ENCODE data around the gene ATF6B. TPM values are rescaled to one million over a fixed set of nuclear protein-coding genes. Genes with fewer than 3 reads are reported as not detected.
A peak's percentile ranks its signal among the peaks of the same experiment; 100 is the strongest.

The ATF6B gene
- total and polyA plus RNA-seq, 2 experiments from 2014 or later, result 24.9 to 26.1 TPM

- Mint-ChIP-seq H3K9me3 (no peaks in the 10 kb centered on the region), H3K27me3 (ENCODE audit: insufficient read depth, low read depth, poor library complexity) (peaks cover 28% of the 10 kb centered on the region), H3K36me3 (ENCODE audit: low read depth) (no peaks in the 10 kb centered on the region), H3K4me1 (peaks cover 6% of the 10 kb centered on the region), H3K4me3 (no peak overlapping the region), H3K27ac (peak overlapping the region; percentile 18; the same call in 1 of the 2 replicates)
- H3F3A ChIP-seq (replicated peaks; ENCODE audit: low read depth), result no peaks in the 10 kb centered on the region
- no peaks in the 10 kb centered on the region for H3K79me2 ChIP-seq (replicated peaks; ENCODE audit: insufficient read depth)
- no peak overlapping the region for H3K27ac ChIP-seq (ENCODE audit: low read depth)
- no peak overlapping the region for H3K4me2 ChIP-seq
- H3K27me3 ChIP-seq (ENCODE audit: insufficient read depth), result peaks cover 29% of the 10 kb centered on the region
- no peaks in the 10 kb centered on the region; the same call in 1 of the 2 replicates for H3K4me1 ChIP-seq (ENCODE audit: insufficient read depth)
- ATAC-seq (no peak), DNase-seq (ENCODE audit: low spot score) (no peak)
- no peak overlapping the region for H3K4me3 ChIP-seq
- H2AFZ ChIP-seq, result no peak overlapping the region
- no peaks in the 10 kb centered on the region for H3K9me2 ChIP-seq (ENCODE audit: insufficient read depth)
- H4K20me1 ChIP-seq (replicated peaks; ENCODE audit: insufficient read depth), result no peaks in the 10 kb centered on the region
- no peaks in the 10 kb centered on the region for H3K36me3 ChIP-seq (ENCODE audit: insufficient read depth)
- no peak for TF ChIP-seq REST (IDR thresholded peaks at IDR 0.05; ENCODE audit: unreplicated experiment)
- TF ChIP-seq ETS1 (IDR thresholded peaks at IDR 0.05), result no peak
- no peak for TF ChIP-seq CREB1 (CRISPR knock-in tag; IDR thresholded peaks at IDR 0.05; ENCODE audit: low read depth)
- no peak for TF ChIP-seq ZNF331 (CRISPR knock-in tag; IDR thresholded peaks at IDR 0.05; ENCODE audit: low read depth)
- TF ChIP-seq EZH2phosphoT487 (IDR thresholded peaks at IDR 0.05; ENCODE audit: unreplicated experiment), result no peak
These were observed 35.1 kb downstream of the ATF6B start for GRCh38 chr6:32092760-32093497.

GRCh38 chr6:32089082-32089828 lies 38.8 kb downstream of the ATF6B start:
- ATAC-seq (no peak), DNase-seq (ENCODE audit: low spot score) (no peak)
- Histone ChIP-seq H3K4me2 (no peak overlapping the region), H2AFZ (no peak overlapping the region), H3F3A (replicated peaks; ENCODE audit: low read depth) (no peaks in the 10 kb centered on the region), H3K9me2 (ENCODE audit: insufficient read depth) (no peaks in the 10 kb centered on the region), H3K79me2 (replicated peaks; ENCODE audit: insufficient read depth) (no peaks in the 10 kb centered on the region), H3K27me3 (ENCODE audit: insufficient read depth) (peaks cover 11% of the 10 kb centered on the region), H3K4me3 (no peak overlapping the region), H3K27ac (ENCODE audit: low read depth) (no peak overlapping the region), H4K20me1 (replicated peaks; ENCODE audit: insufficient read depth) (no peaks in the 10 kb centered on the region), H3K4me1 (ENCODE audit: insufficient read depth) (peaks cover 3% of the 10 kb centered on the region; the same call in 1 of the 2 replicates), H3K36me3 (ENCODE audit: insufficient read depth) (no peaks in the 10 kb centered on the region)
- TF ChIP-seq ZNF114 (CRISPR knock-in tag; IDR thresholded peaks at IDR 0.05) (no peak), ETS1 (IDR thresholded peaks at IDR 0.05) (no peak)
- Mint-ChIP-seq H3K4me1 (peaks cover 16% of the 10 kb centered on the region), H3K9me3 (no peaks in the 10 kb centered on the region; the same call in 2 of the 3 replicates), H3K36me3 (ENCODE audit: low read depth) (no peaks in the 10 kb centered on the region; the same call in 2 of the 3 replicates), H3K4me3 (no peak overlapping the region; the same call in 2 of the 3 replicates), H3K27me3 (ENCODE audit: insufficient read depth, low read depth, poor library complexity) (peaks cover 18% of the 10 kb centered on the region), H3K27ac (no peak overlapping the region)

All from GM23338 (cell line).